Adrenal gland (tissue), 5 donors: Measurements from ENCODE around the gene ACACB.

ENCODE experiments used
- CTCF ChIP-seq, 6 experiments: fragments of 450-650 bp in 4 of 6; fragments of 200-600 bp in 2 of 6; sonication (generic) in 1 of 6; IDR thresholded peaks; 1 replicate in 5 of 6; 2 replicates in 1 of 6; pipeline versions ENCODE4 v1.5.1 to v1.8.0; 2016 to 2021; ENCODE audit warnings: antibody characterized with exemption in 6 of 6, mild to moderate bottlenecking in 2 of 6, moderate library complexity in 1 of 6
- POLR2A ChIP-seq, 2 donors: fragments of 450-650 bp; IDR thresholded peaks; one replicate each; pipeline ENCODE4 v1.6.1; 2017; ENCODE audit warnings: antibody characterized with exemption in 2 of 2, mild to moderate bottlenecking in 2 of 2, moderate library complexity in 1 of 2
- donor health status: DM: no; HTN: no; CAD: no.

- TF ChIP-seq CTCF (IDR thresholded peaks at IDR 0.05): no peak
- no peak for TF ChIP-seq POLR2A (IDR thresholded peaks at IDR 0.05)
These were observed 30.8 kb upstream of the ACACB start for GRCh38 chr12:109085590-109085989.
